Epithelial cell of prostate (primary cell): ENCODE data around the gene ZBTB38.

Experiments used
- DNase-seq: peaks from one replicate; pipeline ENCODE4 v3.0.0-alpha.2; 2011; ENCODE audit warnings: low read depth, low spot score
- H3K27ac ChIP-seq: fragments of 450-650 bp; 2 replicates; pipeline ENCODE4 v1.5.1; 2017; ENCODE audit warnings: mild to moderate bottlenecking

The ZBTB38 gene

GRCh38 chr3:141385406-141386125 lies 17.3 kb downstream of the ZBTB38 start:
- DNase-seq, result no peak
- H3K27ac ChIP-seq, result peak overlapping the region; percentile 86

- peak overlapping the region; percentile 8 for H3K27ac ChIP-seq
- no peak for DNase-seq
These were observed 17.8 kb downstream of the ZBTB38 start for GRCh38 chr3:141386126-141386488.

- no peak for DNase-seq
- peak overlapping the region; percentile 8 for H3K27ac ChIP-seq
These were observed 18.4 kb downstream of the ZBTB38 start for GRCh38 chr3:141386611-141387111.

GRCh38 chr3:141387516-141387915 lies 19.2 kb downstream of the ZBTB38 start:
- no peak for DNase-seq
- H3K27ac ChIP-seq, result no peak overlapping the region

- H3K27ac ChIP-seq, result peak overlapping the region; percentile 15
These were observed 20.1 kb downstream of the ZBTB38 start for GRCh38 chr3:141388395-141388794.

GRCh38 chr3:141388823-141389621 lies 20.7 kb downstream of the ZBTB38 start:
- DNase-seq, result no peak
- H3K27ac ChIP-seq, result peak overlapping the region; percentile 15

More at GRCh38 chr3:141388395-141388794, 20.1 kb downstream of the ZBTB38 start:
- no peak for DNase-seq

GRCh38 chr3:141389703-141390102 lies 21.4 kb downstream of the ZBTB38 start:
- peak overlapping the region; percentile 15 for H3K27ac ChIP-seq
- DNase-seq, result no peak

GRCh38 chr3:141390747-141391146 lies 22.4 kb downstream of the ZBTB38 start:
- DNase-seq, result no peak
- no peak overlapping the region for H3K27ac ChIP-seq

GRCh38 chr3:141391298-141391990 lies 23.1 kb downstream of the ZBTB38 start:
- no peak overlapping the region for H3K27ac ChIP-seq
- DNase-seq, result no peak

- no peak for DNase-seq
These were observed 23.6 kb downstream of the ZBTB38 start for GRCh38 chr3:141391991-141392316.

GRCh38 chr3:141392416-141392815 lies 24.1 kb downstream of the ZBTB38 start:
- DNase-seq, result no peak
- no peak overlapping the region for H3K27ac ChIP-seq

More at GRCh38 chr3:141391991-141392316, 23.6 kb downstream of the ZBTB38 start:
- no peak overlapping the region for H3K27ac ChIP-seq

- DNase-seq, result no peak
- no peak overlapping the region for H3K27ac ChIP-seq
These were observed 24.8 kb downstream of the ZBTB38 start for GRCh38 chr3:141392897-141393734.

- no peak for DNase-seq
- no peak overlapping the region for H3K27ac ChIP-seq
These were observed 25.4 kb downstream of the ZBTB38 start for GRCh38 chr3:141393735-141394076.

GRCh38 chr3:141394560-141394959 lies 26.3 kb downstream of the ZBTB38 start:
- DNase-seq, result no peak
- no peak overlapping the region for H3K27ac ChIP-seq

GRCh38 chr3:141395005-141395589 lies 26.8 kb downstream of the ZBTB38 start:
- H3K27ac ChIP-seq, result no peak overlapping the region
- no peak for DNase-seq

GRCh38 chr3:141397996-141398395 lies 29.7 kb downstream of the ZBTB38 start:
- H3K27ac ChIP-seq, result no peak overlapping the region
- no peak for DNase-seq

- no peak for DNase-seq
- H3K27ac ChIP-seq, result no peak overlapping the region
These were observed 30.9 kb downstream of the ZBTB38 start for GRCh38 chr3:141399200-141399599.

- no peak for DNase-seq
- H3K27ac ChIP-seq, result peak overlapping the region; percentile 92
These were observed 32.0 kb downstream of the ZBTB38 start for GRCh38 chr3:141400073-141400971.

GRCh38 chr3:141401095-141401494 lies 32.8 kb downstream of the ZBTB38 start:
- H3K27ac ChIP-seq, result peak overlapping the region; percentile 92
- no peak for DNase-seq
